NCI-H774 (cell line): ENCODE measurements around the gene KRTAP3-1.
"Not testable (repeated sequence)": the region's sequence is repeated elsewhere in the genome, so short reads cannot be mapped to it uniquely, and the experiment has no call there.

Experiments used
- DNase-seq: peaks from one replicate; lab custom pipeline; 2025; lab: John Stamatoyannopoulos, UW

Gene KRTAP3-1

GRCh38 chr17:41015454-41015853, 6.5 kb upstream of the KRTAP3-1 start:
- no peak for DNase-seq

GRCh38 chr17:41013606-41014005, 4.7 kb upstream of the KRTAP3-1 start:
- DNase-seq: no peak

GRCh38 chr17:41013181-41013580, 4.3 kb upstream of the KRTAP3-1 start:
- no peak for DNase-seq

- DNase-seq: peak; percentile 25
Observed at GRCh38 chr17:41012326-41013120, 3.6 kb upstream of the KRTAP3-1 start.

- no peak for DNase-seq
Observed at GRCh38 chr17:41010441-41010840, 1.5 kb upstream of the KRTAP3-1 start.

GRCh38 chr17:41009936-41010335, 1.0 kb upstream of the KRTAP3-1 start:
- DNase-seq: no peak

- peak; percentile 75 for DNase-seq
Observed at GRCh38 chr17:41009301-41009760, 403 bp upstream of the KRTAP3-1 start.

- peak; percentile 42 for DNase-seq
Observed at GRCh38 chr17:41004397-41004796, 4.5 kb downstream of the KRTAP3-1 start.

GRCh38 chr17:41003926-41004325, 5.0 kb downstream of the KRTAP3-1 start:
- DNase-seq: no peak

GRCh38 chr17:41002814-41003213, 6.1 kb downstream of the KRTAP3-1 start:
- DNase-seq: no peak

- no peak for DNase-seq
Observed at GRCh38 chr17:41001795-41002194, 7.1 kb downstream of the KRTAP3-1 start.

- DNase-seq: not testable (repeated sequence)
Observed at GRCh38 chr17:40999563-40999962, 9.4 kb downstream of the KRTAP3-1 start, which contains the start of gene KRTAP3-2. Gene KRTAP3-2 (minus strand): TSS chr17:40999906. CDS start chr17:40999853, 53 bp downstream.

- DNase-seq: no peak
Observed at GRCh38 chr17:40997361-40997760, 11.6 kb downstream of the KRTAP3-1 start.

GRCh38 chr17:40996829-40997228, 12.1 kb downstream of the KRTAP3-1 start:
- no peak for DNase-seq

GRCh38 chr17:40995116-40995515, 13.8 kb downstream of the KRTAP3-1 start:
- DNase-seq: no peak

- peak; percentile 58 for DNase-seq
Observed at GRCh38 chr17:40993839-40994238, 15.1 kb downstream of the KRTAP3-1 start, which contains the start of gene KRTAP3-3. Gene KRTAP3-3 (minus strand): TSS chr17:40994164. CDS start chr17:40994097, 67 bp downstream.

GRCh38 chr17:40993084-40993483, 15.8 kb downstream of the KRTAP3-1 start:
- DNase-seq: no peak

- no peak for DNase-seq
Observed at GRCh38 chr17:40992666-40993065, 16.3 kb downstream of the KRTAP3-1 start.

- DNase-seq: no peak
Observed at GRCh38 chr17:40986920-40987319, 22.0 kb downstream of the KRTAP3-1 start.

- no peak for DNase-seq
Observed at GRCh38 chr17:40984226-40984625, 24.7 kb downstream of the KRTAP3-1 start, which contains the start of gene KRT40. Gene KRT40 (minus strand): TSS chr17:40984326. CDS start chr17:40984273, 53 bp downstream.

GRCh38 chr17:40981115-40981514, 27.8 kb downstream of the KRTAP3-1 start:
- no peak for DNase-seq

GRCh38 chr17:40980596-40980995, 28.3 kb downstream of the KRTAP3-1 start:
- DNase-seq: no peak

- DNase-seq: no peak
Observed at GRCh38 chr17:40980117-40980516, 28.8 kb downstream of the KRTAP3-1 start.
